ENCODE measurements around the gene TBC1D22A. TPM values are rescaled to one million over a fixed set of nuclear protein-coding genes. Genes with fewer than 3 reads are reported as not detected.

The TBC1D22A gene
- total RNA-seq, 2 donors from 2014 or later = 15.8 to 17.4 TPM

GRCh38 chr22:46997311-46997970 is 235.0 kb downstream of the TBC1D22A start:
- ATAC-seq (no peak), DNase-seq (no peak)
- intact Hi-C loops (cut with DNase I) = no loop called here

- no peak for ATAC-seq
- DNase-seq = no peak
- intact Hi-C loops (cut with DNase I) = no loop called here
Measured at GRCh38 chr22:46998331-46998730, 235.9 kb downstream of the TBC1D22A start.

GRCh38 chr22:47000256-47000655 is 237.8 kb downstream of the TBC1D22A start:
- no peak for DNase-seq
- intact Hi-C loops (cut with DNase I) = no loop called here
- ATAC-seq = no peak

- ATAC-seq = no peak
- intact Hi-C loops (cut with DNase I) = no loop called here
Measured at GRCh38 chr22:47000888-47001287, 238.4 kb downstream of the TBC1D22A start.

GRCh38 chr22:47001288-47001687 is 238.8 kb downstream of the TBC1D22A start:
- ATAC-seq (no peak), DNase-seq (no peak)
- intact Hi-C loops (cut with DNase I) = no loop called here

More at GRCh38 chr22:47000888-47001287, 238.4 kb downstream of the TBC1D22A start:
- no peak for DNase-seq

GRCh38 chr22:47002692-47003091 is 240.2 kb downstream of the TBC1D22A start:
- intact Hi-C loops (cut with DNase I) = no loop called here
- ATAC-seq (no peak), DNase-seq (no peak)

GRCh38 chr22:47005506-47006408 is 243.3 kb downstream of the TBC1D22A start:
- intact Hi-C loops (cut with DNase I) = no loop called here
- ATAC-seq (peak in 1 of 2 donors; percentile 50), DNase-seq (no peak)

- intact Hi-C loops (cut with DNase I) = no loop called here
- DNase-seq (no peak), ATAC-seq (no peak)
Measured at GRCh38 chr22:47006433-47006832, 244.0 kb downstream of the TBC1D22A start.

- ATAC-seq (no peak), DNase-seq (no peak)
- intact Hi-C loops (cut with DNase I) = no loop called here
Measured at GRCh38 chr22:47006869-47007268, 244.4 kb downstream of the TBC1D22A start.

- intact Hi-C loops (cut with DNase I) = no loop called here
- ATAC-seq (no peak), DNase-seq (no peak)
Measured at GRCh38 chr22:47007496-47007895, 245.0 kb downstream of the TBC1D22A start.

GRCh38 chr22:47008208-47008885 is 245.9 kb downstream of the TBC1D22A start:
- no peak for ATAC-seq
- intact Hi-C loops (cut with DNase I) = no loop called here
- no peak for DNase-seq

- no peak for DNase-seq
- intact Hi-C loops (cut with DNase I) = no loop called here
Measured at GRCh38 chr22:47009304-47010101, 247.1 kb downstream of the TBC1D22A start.

GRCh38 chr22:47010211-47010610 is 247.8 kb downstream of the TBC1D22A start:
- intact Hi-C loops (cut with DNase I) = no loop called here
- DNase-seq = no peak
- ATAC-seq = no peak

More at GRCh38 chr22:47009304-47010101, 247.1 kb downstream of the TBC1D22A start:
- no peak for ATAC-seq

GRCh38 chr22:47011131-47011858 is 248.8 kb downstream of the TBC1D22A start:
- DNase-seq (no peak), ATAC-seq (no peak)
- intact Hi-C loops (cut with DNase I) = no loop called here

- ATAC-seq (no peak), DNase-seq (no peak)
- intact Hi-C loops (cut with DNase I) = no loop called here
Measured at GRCh38 chr22:47011859-47012258, 249.4 kb downstream of the TBC1D22A start.

GRCh38 chr22:47012589-47013370 is 250.3 kb downstream of the TBC1D22A start:
- ATAC-seq (no peak), DNase-seq (no peak)

GRCh38 chr22:47013861-47014635 is 251.6 kb downstream of the TBC1D22A start:
- no peak for ATAC-seq
- intact Hi-C loops (cut with DNase I) = no loop called here
- no peak for DNase-seq

More at GRCh38 chr22:47012589-47013370, 250.3 kb downstream of the TBC1D22A start:
- intact Hi-C loops (cut with DNase I) = no loop called here

Measured in left cardiac atrium (tissue), 4 donors.